HG02678 (cell line): Measurements from ENCODE around the gene EPAS1.

Source experiments
- ATAC-seq: cut with Tn5 transposase; IDR thresholded peaks from one replicate; pipeline ENCODE4 v1.9.1; 2021; ENCODE audit warnings: mild to moderate bottlenecking, moderate library complexity; ENCODE audit not compliant: unreplicated experiment

EPAS1 gene

GRCh38 chr2:46299365-46300263 lies 2.4 kb downstream of the EPAS1 start:
- no peak for ATAC-seq

- ATAC-seq = no peak
Observed at GRCh38 chr2:46300406-46300832, 3.2 kb downstream of the EPAS1 start.

GRCh38 chr2:46302005-46302695 lies 4.9 kb downstream of the EPAS1 start:
- no peak for ATAC-seq

GRCh38 chr2:46303233-46303632 lies 6.0 kb downstream of the EPAS1 start:
- no peak for ATAC-seq

GRCh38 chr2:46303822-46304221 lies 6.6 kb downstream of the EPAS1 start:
- no peak for ATAC-seq

- ATAC-seq = no peak
Observed at GRCh38 chr2:46304635-46305034, 7.4 kb downstream of the EPAS1 start.

- no peak for ATAC-seq
Observed at GRCh38 chr2:46305187-46305586, 8.0 kb downstream of the EPAS1 start.

- ATAC-seq = no peak
Observed at GRCh38 chr2:46305767-46306166, 8.6 kb downstream of the EPAS1 start.

- ATAC-seq = no peak
Observed at GRCh38 chr2:46306330-46306751, 9.1 kb downstream of the EPAS1 start.

GRCh38 chr2:46306988-46307655 lies 9.9 kb downstream of the EPAS1 start:
- ATAC-seq = no peak

GRCh38 chr2:46308081-46308480 lies 10.9 kb downstream of the EPAS1 start:
- no peak for ATAC-seq

- no peak for ATAC-seq
Observed at GRCh38 chr2:46308629-46309028, 11.4 kb downstream of the EPAS1 start.

GRCh38 chr2:46309052-46309953 lies 12.1 kb downstream of the EPAS1 start:
- ATAC-seq = no peak

- ATAC-seq = no peak
Observed at GRCh38 chr2:46310446-46310845, 13.2 kb downstream of the EPAS1 start.

GRCh38 chr2:46311651-46312223 lies 14.5 kb downstream of the EPAS1 start:
- ATAC-seq = no peak

GRCh38 chr2:46313063-46313462 lies 15.9 kb downstream of the EPAS1 start:
- no peak for ATAC-seq

- no peak for ATAC-seq
Observed at GRCh38 chr2:46314065-46314835, 17.0 kb downstream of the EPAS1 start.

GRCh38 chr2:46315103-46315890 lies 18.1 kb downstream of the EPAS1 start:
- no peak for ATAC-seq

GRCh38 chr2:46317094-46317486 lies 19.9 kb downstream of the EPAS1 start:
- ATAC-seq = no peak
